Fibroblast of villous mesenchyme (primary cell): ENCODE data around the gene PTPN18. TPM values are rescaled to one million over a fixed set of nuclear protein-coding genes. Genes with fewer than 3 reads are reported as not detected.

Source experiments
- DNase-seq: peaks from one replicate; pipeline ENCODE4 v3.0.0-alpha.2; 2010; ENCODE audit warnings: low read depth
- H3K4me3 ChIP-seq: 2 replicates; pipeline ENCODE4 v1.5.1; 2011; ENCODE audit warnings: low read depth, mild to moderate bottlenecking, low read length
- CTCF ChIP-seq: IDR thresholded peaks from 2 replicates; pipeline ENCODE4 v1.5.1; 2012; ENCODE audit warnings: low read depth, mild to moderate bottlenecking, low read length; ENCODE audit not compliant: insufficient read depth
- total RNA-seq: library from RNA; depleted of rRNA; stranded (reverse); fragments of >200 nt; gene quantifications from 2 replicates; pipeline ENCODE4 v1.2.3, GENCODE V29; 2012

Gene PTPN18
- total RNA-seq, 1 donor: 17.7 TPM

DNA sequence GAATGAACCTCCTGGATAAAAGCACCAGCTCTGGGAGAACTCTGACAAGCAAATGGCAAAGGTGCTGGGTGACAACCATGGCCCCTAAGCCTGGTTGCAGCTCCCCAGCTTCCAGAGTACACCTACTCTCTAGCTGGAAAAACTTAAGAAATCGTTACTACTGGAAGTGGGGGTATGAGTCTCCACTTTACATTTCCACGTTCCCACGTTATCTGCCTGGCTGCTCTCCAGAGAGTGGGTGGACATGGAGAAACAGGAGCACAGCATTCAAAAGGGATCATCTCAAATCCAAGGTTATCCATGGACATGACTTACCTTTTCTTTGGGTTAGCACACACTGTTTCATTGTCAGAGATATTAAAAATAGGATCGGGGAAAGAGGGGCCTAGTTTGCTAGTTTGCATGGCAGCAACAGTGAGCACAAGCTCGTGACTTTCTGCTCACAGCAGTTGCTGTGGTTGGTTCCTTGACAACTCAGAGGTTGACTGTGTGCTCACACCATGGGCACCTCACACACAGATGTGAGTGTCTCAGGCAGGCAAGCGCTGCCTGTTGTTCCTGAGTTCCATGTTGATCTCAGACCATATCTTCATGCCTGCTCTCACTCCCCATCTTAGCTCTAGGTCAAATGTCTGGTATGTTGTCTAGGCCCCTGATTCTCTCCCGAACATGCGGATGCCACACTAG, 32.5 kb downstream of the PTPN18 start:
- no peak overlapping the region for H3K4me3 ChIP-seq
- DNase-seq: no peak
- TF ChIP-seq CTCF: no peak

DNA sequence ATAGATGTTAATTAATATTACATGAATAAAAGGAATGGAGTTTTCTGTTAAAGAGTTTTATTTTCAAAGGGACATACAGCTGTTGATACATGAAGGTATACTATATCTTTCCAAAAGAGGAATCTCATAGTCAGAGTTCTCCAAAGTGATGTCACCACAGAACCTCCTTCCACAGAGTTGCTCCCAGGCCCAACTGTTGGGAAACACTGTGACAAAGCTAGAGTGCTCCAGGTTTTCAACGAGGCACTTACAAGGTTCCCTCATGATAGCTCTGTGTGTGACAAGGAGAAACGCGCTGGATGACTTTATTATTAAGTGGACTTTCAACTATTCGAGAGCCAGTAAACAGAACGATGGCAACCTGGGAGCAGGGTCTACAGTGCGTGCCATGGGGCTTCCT, 33.5 kb downstream of the PTPN18 start:
- H3K4me3 ChIP-seq: no peak overlapping the region
- TF ChIP-seq CTCF: no peak
- DNase-seq: no peak

GRCh38 chr2:130389783-130390182, 33.9 kb downstream of the PTPN18 start:
- no peak for TF ChIP-seq CTCF
- H3K4me3 ChIP-seq: no peak overlapping the region
- DNase-seq: no peak

DNA sequence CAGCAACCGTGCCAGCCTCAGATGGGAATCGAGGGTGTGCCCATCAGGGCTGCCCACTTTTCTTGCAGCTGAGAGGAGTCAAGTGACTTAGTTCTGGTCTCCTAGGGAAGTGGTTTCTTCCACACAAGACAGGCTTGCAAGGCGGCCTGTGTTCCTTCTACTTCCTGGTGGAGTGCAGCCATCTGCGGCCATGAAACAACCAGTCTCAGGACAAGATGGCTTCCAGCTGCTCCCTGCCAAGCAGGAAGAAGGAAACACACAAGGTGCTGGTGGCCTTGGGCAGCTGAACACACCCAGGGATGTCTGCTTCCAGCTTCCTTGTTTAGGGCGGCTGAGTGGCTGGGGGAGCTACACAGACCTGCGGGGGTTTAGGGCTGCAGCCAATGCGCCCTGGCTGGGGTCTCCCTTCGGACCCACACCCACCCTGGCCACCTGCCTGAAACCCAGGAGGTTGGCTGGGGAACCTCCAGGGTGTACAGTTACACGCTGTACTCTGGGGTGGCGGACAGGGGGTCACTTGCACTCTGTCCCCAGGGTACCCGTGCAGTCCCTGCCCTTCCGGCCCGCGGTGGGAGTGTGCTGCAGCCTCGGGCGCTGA, 34.7 kb downstream of the PTPN18 start:
- no peak for DNase-seq
- H3K4me3 ChIP-seq: peak overlapping the region; percentile 80
- TF ChIP-seq CTCF: no peak

GRCh38 chr2:130391058-130391871, 35.4 kb downstream of the PTPN18 start:
- TF ChIP-seq CTCF: no peak
- peak overlapping the region; percentile 80 for H3K4me3 ChIP-seq
- peak; percentile 73 for DNase-seq

GRCh38 chr2:130391872-130392670, 36.2 kb downstream of the PTPN18 start:
- no peak for TF ChIP-seq CTCF
- no peak for DNase-seq
- peak overlapping the region; percentile 80 for H3K4me3 ChIP-seq
